Measurements from ENCODE around the gene SEMA3F.

DNA sequence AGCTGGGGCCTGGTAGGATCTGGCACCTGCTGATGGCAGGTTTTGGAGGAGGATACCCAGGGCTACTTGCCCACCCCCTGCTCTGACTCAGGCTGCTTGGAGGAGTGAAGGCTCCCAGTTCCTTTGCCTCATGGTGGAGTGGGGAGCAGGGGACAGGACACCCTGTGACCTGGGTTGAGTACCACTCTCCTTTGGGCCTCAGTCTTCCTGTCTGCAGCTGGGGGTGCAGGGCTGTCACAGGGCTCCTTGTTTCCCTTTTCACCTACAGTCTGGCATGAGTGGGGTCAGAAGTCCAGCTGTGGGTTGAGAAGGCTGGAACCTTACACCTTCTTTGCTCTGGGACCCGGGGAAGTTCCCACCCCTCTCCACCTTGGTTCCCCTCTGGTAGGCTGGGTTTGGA, 14.7 kb downstream of the SEMA3F start:
- TF ChIP-seq, protein P1, sequence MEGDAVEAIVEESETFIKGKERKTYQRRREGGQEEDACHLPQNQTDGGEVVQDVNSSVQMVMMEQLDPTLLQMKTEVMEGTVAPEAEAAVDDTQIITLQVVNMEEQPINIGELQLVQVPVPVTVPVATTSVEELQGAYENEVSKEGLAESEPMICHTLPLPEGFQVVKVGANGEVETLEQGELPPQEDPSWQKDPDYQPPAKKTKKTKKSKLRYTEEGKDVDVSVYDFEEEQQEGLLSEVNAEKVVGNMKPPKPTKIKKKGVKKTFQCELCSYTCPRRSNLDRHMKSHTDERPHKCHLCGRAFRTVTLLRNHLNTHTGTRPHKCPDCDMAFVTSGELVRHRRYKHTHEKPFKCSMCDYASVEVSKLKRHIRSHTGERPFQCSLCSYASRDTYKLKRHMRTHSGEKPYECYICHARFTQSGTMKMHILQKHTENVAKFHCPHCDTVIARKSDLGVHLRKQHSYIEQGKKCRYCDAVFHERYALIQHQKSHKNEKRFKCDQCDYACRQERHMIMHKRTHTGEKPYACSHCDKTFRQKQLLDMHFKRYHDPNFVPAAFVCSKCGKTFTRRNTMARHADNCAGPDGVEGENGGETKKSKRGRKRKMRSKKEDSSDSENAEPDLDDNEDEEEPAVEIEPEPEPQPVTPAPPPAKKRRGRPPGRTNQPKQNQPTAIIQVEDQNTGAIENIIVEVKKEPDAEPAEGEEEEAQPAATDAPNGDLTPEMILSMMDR (conservative IDR thresholded peaks at IDR 0.05; ENCODE audit: low read depth in 2 of 2) = no peak
- TF ChIP-seq POLR2AphosphoS5 (IDR thresholded peaks at IDR 0.05; ENCODE audit: low read depth) (no peak), EZH2 (IDR thresholded peaks at IDR 0.05; ENCODE audit: low read depth, unreplicated experiment) (no peak), JUNB (IDR thresholded peaks at IDR 0.05; ENCODE audit: unreplicated experiment) (no peak), EZH2phosphoT487 (IDR thresholded peaks at IDR 0.05; ENCODE audit: unreplicated experiment) (no peak), NANOG (IDR thresholded peaks at IDR 0.05; ENCODE audit: borderline replicate concordance) (no peak), CREB1 (CRISPR knock-in tag; IDR thresholded peaks at IDR 0.05; ENCODE audit: low read depth) (no peak), STAT1 (IDR thresholded peaks at IDR 0.05; ENCODE audit: unreplicated experiment) (no peak)
- TF ChIP-seq, protein P2, sequence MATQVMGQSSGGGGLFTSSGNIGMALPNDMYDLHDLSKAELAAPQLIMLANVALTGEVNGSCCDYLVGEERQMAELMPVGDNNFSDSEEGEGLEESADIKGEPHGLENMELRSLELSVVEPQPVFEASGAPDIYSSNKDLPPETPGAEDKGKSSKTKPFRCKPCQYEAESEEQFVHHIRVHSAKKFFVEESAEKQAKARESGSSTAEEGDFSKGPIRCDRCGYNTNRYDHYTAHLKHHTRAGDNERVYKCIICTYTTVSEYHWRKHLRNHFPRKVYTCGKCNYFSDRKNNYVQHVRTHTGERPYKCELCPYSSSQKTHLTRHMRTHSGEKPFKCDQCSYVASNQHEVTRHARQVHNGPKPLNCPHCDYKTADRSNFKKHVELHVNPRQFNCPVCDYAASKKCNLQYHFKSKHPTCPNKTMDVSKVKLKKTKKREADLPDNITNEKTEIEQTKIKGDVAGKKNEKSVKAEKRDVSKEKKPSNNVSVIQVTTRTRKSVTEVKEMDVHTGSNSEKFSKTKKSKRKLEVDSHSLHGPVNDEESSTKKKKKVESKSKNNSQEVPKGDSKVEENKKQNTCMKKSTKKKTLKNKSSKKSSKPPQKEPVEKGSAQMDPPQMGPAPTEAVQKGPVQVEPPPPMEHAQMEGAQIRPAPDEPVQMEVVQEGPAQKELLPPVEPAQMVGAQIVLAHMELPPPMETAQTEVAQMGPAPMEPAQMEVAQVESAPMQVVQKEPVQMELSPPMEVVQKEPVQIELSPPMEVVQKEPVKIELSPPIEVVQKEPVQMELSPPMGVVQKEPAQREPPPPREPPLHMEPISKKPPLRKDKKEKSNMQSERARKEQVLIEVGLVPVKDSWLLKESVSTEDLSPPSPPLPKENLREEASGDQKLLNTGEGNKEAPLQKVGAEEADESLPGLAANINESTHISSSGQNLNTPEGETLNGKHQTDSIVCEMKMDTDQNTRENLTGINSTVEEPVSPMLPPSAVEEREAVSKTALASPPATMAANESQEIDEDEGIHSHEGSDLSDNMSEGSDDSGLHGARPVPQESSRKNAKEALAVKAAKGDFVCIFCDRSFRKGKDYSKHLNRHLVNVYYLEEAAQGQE (IDR thresholded peaks at IDR 0.05; ENCODE audit: unreplicated experiment) = no peak
- TF ChIP-seq, protein P3, sequence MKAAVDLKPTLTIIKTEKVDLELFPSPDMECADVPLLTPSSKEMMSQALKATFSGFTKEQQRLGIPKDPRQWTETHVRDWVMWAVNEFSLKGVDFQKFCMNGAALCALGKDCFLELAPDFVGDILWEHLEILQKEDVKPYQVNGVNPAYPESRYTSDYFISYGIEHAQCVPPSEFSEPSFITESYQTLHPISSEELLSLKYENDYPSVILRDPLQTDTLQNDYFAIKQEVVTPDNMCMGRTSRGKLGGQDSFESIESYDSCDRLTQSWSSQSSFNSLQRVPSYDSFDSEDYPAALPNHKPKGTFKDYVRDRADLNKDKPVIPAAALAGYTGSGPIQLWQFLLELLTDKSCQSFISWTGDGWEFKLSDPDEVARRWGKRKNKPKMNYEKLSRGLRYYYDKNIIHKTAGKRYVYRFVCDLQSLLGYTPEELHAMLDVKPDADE (IDR thresholded peaks at IDR 0.05) = no peak

Measured in GM23338 (cell line).